Glomerular endothelial cell (primary cell): ENCODE measurements around the gene CAMK2G. TPM values are rescaled to one million over a fixed set of nuclear protein-coding genes. Genes with fewer than 3 reads are reported as not detected.

Source experiments
- DNase-seq: peaks from one replicate; pipeline ENCODE4 v3.0.0-alpha.2; 2011; ENCODE audit warnings: low read depth, low spot score; ENCODE audit errors: extremely low read depth
- total RNA-seq: library from RNA; depleted of rRNA; stranded (reverse); fragments of >200 nt; gene quantifications from 2 replicates; pipeline ENCODE4 v1.2.3, GENCODE V29; 2015

The CAMK2G gene
- total RNA-seq, 1 donor from 2014 or later, result 28.8 TPM

- no peak for DNase-seq
Measured at GRCh38 chr10:73780966-73781365, 93.4 kb downstream of the CAMK2G start.

- DNase-seq, result no peak
Measured at GRCh38 chr10:73780301-73780700, 94.1 kb downstream of the CAMK2G start.

DNA sequence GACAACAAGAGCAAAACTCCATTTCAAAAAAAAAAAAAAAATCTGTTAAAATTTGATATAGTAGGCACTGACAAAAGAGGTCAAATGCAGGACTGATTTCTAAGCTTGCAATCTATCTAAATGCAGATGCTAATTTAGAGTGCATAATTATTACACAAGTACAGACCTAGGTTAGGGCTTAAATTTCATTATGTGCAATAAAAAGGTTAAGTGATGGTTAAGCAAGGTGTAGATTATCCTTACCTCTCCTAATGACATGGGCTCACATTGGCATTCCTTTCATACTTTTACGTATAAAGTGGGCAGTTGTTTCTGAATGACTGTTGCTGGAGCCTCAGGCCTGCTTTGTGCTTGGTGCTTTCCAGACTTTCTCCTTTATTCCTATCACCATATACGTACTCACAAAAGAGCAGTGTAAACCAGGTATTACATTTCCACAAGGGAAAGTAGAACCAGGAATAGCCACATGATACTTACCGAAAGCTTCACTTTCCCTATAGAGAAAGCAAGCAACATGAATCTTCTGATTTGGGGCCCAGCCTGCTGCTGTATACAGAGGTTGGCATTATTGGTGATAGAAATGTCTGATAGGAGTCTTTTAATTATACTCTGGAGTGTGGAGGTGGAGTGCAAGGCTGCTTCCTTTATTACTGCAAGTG is 94.7 kb downstream of the CAMK2G start:
- no peak for DNase-seq

GRCh38 chr10:73779018-73779417 is 95.3 kb downstream of the CAMK2G start:
- DNase-seq, result no peak

DNA sequence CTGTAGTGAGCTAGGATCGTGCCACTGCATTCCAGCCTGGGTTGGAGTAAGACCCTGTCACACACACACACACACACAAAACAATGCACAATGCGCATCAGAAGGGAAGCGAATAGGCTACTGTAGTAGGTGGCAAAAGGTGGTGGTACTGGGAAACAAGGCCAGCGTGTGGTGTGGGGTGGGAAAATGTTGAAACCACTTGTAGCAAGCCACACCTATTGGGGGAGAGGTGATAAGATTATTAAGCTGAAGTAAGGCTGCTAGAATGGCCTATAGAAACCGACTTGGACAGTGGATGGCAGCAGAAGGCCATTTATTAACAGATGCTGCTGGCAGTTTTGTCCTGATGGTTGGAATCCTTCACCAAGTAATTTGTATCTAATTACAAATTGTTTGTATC is 99.7 kb downstream of the CAMK2G start:
- DNase-seq, result no peak

GRCh38 chr10:73773152-73773879 is 101.0 kb downstream of the CAMK2G start:
- no peak for DNase-seq

DNA sequence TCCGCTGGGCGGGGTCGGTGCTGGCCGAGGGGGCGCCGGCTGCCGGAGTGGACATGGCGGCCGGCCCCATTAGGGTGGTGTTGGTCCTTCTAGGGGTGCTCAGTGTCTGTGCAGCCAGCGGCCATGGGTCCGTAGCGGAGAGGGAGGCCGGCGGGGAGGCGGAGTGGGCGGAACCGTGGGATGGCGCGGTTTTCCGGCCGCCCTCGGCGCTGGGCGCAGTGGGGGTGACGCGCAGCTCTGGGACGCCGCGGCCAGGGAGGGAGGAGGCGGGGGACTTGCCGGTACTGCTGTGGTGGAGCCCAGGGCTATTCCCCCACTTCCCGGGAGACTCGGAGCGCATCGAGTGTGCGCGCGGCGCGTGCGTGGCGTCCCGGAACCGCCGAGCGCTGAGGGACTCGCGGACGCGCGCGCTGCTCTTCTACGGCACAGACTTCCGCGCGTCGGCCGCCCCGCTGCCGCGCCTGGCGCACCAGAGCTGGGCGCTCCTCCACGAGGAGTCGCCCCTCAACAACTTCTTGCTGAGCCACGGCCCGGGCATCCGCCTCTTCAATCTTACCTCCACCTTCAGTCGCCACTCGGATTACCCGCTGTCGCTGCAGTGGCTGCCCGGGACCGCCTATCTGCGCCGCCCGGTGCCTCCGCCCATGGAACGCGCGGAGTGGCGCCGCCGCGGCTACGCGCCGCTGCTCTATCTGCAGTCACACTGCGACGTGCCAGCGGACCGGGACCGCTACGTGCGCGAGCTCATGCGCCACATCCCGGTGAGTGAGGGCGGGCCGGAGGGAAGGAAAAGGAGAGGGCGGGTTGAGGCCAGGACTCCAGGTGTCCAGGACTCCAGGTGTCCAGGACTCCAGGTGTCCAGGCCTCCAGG is 101.8 kb downstream of the CAMK2G start:
- no peak for DNase-seq

DNA sequence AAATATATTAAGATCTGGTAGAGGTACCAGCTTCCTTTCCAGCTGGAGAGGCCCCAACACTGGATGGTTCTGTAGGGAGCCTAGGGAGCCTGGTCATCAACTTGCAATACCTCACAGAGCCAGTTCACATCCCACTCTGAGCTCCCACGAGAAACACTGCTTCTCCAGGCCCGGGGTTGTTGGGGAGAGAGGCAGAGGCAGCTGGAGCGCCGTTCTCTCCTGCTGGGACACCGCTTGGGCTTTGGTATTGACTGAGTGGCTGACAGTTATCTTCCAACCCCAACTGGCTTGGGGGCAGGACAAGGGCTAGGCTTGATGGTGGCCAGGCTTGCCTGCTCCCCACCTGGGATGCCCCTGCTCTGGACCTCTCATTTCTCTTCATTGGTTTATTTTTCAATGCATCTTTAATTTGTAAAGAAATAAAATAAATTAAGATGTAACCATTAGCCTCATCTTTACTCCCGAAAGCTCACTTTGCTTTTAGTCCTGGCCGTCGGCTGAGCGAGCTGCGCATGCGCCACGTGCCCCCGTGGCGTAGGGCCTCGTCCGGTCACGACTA is 102.6 kb downstream of the CAMK2G start:
- DNase-seq, result no peak

GRCh38 chr10:73769396-73769795 is 105.0 kb downstream of the CAMK2G start:
- no peak for DNase-seq

DNA sequence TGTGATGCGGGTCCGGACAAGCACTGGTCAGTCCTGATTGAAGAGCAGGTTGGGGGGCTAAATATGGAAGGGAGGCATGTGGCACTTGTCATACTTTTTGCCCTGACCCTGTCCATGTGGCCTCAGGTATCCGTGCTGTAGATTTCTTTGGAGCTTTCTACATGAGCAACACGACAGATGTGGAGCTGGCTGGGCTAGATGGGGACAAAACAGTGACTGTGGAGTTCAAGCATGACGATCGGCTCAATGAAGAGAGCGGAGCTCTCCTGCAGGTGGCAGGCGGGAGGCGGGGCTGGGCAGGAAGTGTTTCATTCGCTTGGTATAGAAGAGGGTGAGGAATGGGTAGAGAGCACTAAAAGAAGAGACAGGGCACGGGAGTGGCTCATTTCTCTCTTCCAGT is 105.5 kb downstream of the CAMK2G start:
- DNase-seq, result no peak

DNA sequence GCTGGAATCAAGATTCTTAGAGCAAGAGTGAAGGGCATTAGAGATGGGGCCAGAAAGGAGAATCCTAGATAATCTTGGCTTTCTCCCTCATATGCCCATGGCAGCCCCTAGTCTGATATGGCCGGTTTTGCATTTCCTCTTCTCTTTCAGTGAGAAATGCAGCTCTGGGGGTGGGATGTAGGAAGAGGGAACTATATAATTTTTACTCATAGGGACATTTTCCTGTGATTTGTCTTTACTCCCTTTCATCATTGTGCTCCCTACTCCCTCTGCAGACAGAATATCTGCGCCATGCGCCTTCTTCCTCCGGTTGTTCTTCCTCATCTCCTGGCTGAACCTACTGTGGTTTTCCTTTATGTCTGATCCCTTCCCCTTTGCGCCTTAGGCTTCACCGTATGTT is 109.3 kb downstream of the CAMK2G start:
- DNase-seq, result no peak

- DNase-seq, result no peak
Measured at GRCh38 chr10:73763343-73763742, 111.0 kb downstream of the CAMK2G start.

DNA sequence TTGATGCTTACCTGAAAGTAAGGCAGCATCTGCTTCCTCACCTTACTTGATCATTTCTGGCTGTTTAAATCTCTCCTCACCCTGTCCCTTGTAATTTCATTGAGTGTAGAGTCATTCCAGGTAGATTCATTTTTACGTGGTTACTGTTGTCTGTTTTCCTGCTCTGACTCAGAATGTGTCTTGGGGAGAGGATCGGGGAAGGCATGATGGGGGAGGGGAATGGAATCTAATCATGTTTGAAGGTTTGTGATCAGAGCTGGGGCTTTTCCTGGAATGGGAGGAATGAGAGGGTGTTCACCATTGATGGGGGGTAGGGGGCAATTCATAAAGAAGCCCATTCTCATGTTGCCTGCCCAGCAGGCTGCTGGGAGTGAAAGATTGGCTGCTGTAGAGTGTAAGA is 111.4 kb downstream of the CAMK2G start:
- DNase-seq, result no peak

Other genes with a start within 250 kb of the CAMK2G start
- gene MYOZ1, start 233.1 kb downstream of the CAMK2G start, total RNA-seq, result not detected in 2 replicates
- not detected in 2 replicates for gene SYNPO2L, start 218.5 kb downstream of the CAMK2G start, total RNA-seq
- gene AGAP5, start 176.4 kb downstream of the CAMK2G start, total RNA-seq, result 0.58 and 4.7 TPM in 2 replicates
- 67.6 and 72.3 TPM in 2 replicates for gene SEC24C, start 130.2 kb downstream of the CAMK2G start, total RNA-seq
- 28.9 and 38.7 TPM in 2 replicates for gene CHCHD1, start 92.5 kb downstream of the CAMK2G start, total RNA-seq
- 83.3 and 123 TPM in 2 replicates for gene ZSWIM8, start 88.9 kb downstream of the CAMK2G start, total RNA-seq
- gene NDST2, start 63.0 kb downstream of the CAMK2G start, total RNA-seq, result 27.9 and 35.1 TPM in 2 replicates
- 137 and 470 TPM in 2 replicates for gene PLAU, start 36.6 kb upstream of the CAMK2G start, total RNA-seq
- gene VCL, start 123.6 kb upstream of the CAMK2G start, total RNA-seq, result 237 and 240 TPM in 2 replicates